ENCODE results near the gene CELF3. TPM values are rescaled to one million over a fixed set of nuclear protein-coding genes. Genes with fewer than 3 reads are reported as not detected.

The CELF3 gene
- polyA plus RNA-seq, 1 of the 3 experiments (the other 2 are of a cell fraction): 0.25 TPM

GRCh38 chr1:151713874-151714273, 2.7 kb downstream of the CELF3 start:
- H2AFZ ChIP-seq (ENCODE audit: low read depth): no peak overlapping the region
- peaks cover 34% of the 10 kb centered on the region for H3K27me3 ChIP-seq (ENCODE audit: insufficient read depth)
- POLR2A ChIA-PET: no interaction called here

GRCh38 chr1:151713044-151713443, 3.6 kb downstream of the CELF3 start:
- no peak for DNase-seq
- Histone ChIP-seq H3K4me3 (ENCODE audit: low read depth in 2 of 2, low read length in 1 of 2) (no peak overlapping the region), H3K4me2 (no peak overlapping the region), H3K79me2 (ENCODE audit: insufficient read depth) (no peaks in the 10 kb centered on the region), H3K4me1 (ENCODE audit: control insufficient read depth in 1 of 2, insufficient read depth in 2 of 2, low read depth in 1 of 2, low read length in 1 of 2) (peaks cover 0 to 50% of the 10 kb centered on the region in 2 experiments; a peak in 2 of 4 replicates), H3K36me3 (replicated peaks in 1 of 2; ENCODE audit: control insufficient read depth in 1 of 2, insufficient read depth in 2 of 2, low read length in 1 of 2) (no peaks in the 10 kb centered on the region), H3K27ac (ENCODE audit: low read depth in 2 of 2, low read length in 1 of 2) (no peak overlapping the region), H3K27me3 (ENCODE audit: insufficient read depth) (peaks cover 28% of the 10 kb centered on the region), H2AFZ (ENCODE audit: low read depth) (no peak overlapping the region), H4K20me1 (ENCODE audit: insufficient read depth) (no peaks in the 10 kb centered on the region), H3K9me2 (no peaks in the 10 kb centered on the region), H3K9me3 (no peaks in the 10 kb centered on the region), H3F3A (replicated peaks; ENCODE audit: insufficient read depth) (no peaks in the 10 kb centered on the region), H3K9ac (no peak overlapping the region)
- ChIA-PET CTCF (interaction anchor here (7.1 kb wide), 1 partner anchor 21 kb away, joined by 64 read pairs; no protein-coding TSS in a partner anchor), POLR2A (no interaction called here)
- 21% methylated on average over 2 of the region's 2 CpGs for WGBS (ENCODE audit: low lambda C conversion rate)
- TF ChIP-seq, protein P1, sequence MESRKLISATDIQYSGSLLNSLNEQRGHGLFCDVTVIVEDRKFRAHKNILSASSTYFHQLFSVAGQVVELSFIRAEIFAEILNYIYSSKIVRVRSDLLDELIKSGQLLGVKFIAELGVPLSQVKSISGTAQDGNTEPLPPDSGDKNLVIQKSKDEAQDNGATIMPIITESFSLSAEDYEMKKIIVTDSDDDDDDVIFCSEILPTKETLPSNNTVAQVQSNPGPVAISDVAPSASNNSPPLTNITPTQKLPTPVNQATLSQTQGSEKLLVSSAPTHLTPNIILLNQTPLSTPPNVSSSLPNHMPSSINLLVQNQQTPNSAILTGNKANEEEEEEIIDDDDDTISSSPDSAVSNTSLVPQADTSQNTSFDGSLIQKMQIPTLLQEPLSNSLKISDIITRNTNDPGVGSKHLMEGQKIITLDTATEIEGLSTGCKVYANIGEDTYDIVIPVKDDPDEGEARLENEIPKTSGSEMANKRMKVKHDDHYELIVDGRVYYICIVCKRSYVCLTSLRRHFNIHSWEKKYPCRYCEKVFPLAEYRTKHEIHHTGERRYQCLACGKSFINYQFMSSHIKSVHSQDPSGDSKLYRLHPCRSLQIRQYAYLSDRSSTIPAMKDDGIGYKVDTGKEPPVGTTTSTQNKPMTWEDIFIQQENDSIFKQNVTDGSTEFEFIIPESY (IDR thresholded peaks at IDR 0.05; ENCODE audit: borderline replicate concordance, low read depth): no peak
- TF ChIP-seq USF2 (IDR thresholded peaks at IDR 0.05; ENCODE audit: borderline replicate concordance, low read depth, low read length) (no peak), RFX5 (IDR thresholded peaks at IDR 0.05; ENCODE audit: low read length) (no peak), GABPA (IDR thresholded peaks at IDR 0.05; ENCODE audit: low read depth) (no peak), GATA2 (CRISPR knock-in tag; IDR thresholded peaks at IDR 0.05) (no peak)
- TF ChIP-seq, protein P2, sequence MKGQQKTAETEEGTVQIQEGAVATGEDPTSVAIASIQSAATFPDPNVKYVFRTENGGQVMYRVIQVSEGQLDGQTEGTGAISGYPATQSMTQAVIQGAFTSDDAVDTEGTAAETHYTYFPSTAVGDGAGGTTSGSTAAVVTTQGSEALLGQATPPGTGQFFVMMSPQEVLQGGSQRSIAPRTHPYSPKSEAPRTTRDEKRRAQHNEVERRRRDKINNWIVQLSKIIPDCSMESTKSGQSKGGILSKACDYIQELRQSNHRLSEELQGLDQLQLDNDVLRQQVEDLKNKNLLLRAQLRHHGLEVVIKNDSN (IDR thresholded peaks at IDR 0.05; ENCODE audit: borderline replicate concordance, low read depth): no peak

More at GRCh38 chr1:151713874-151714273, 2.7 kb downstream of the CELF3 start:
- Histone ChIP-seq H3K36me3 (replicated peaks in 1 of 2; ENCODE audit: control insufficient read depth in 1 of 2, insufficient read depth in 2 of 2, low read length in 1 of 2) (no peaks in the 10 kb centered on the region), H3K27ac (ENCODE audit: low read depth in 2 of 2, low read length in 1 of 2) (no peak overlapping the region; a peak in 1 of 4 replicates), H3K9me3 (no peaks in the 10 kb centered on the region), H4K20me1 (ENCODE audit: insufficient read depth) (no peaks in the 10 kb centered on the region), H3K4me2 (no peak overlapping the region), H3K9me2 (no peaks in the 10 kb centered on the region), H3K4me3 (ENCODE audit: low read depth in 2 of 2, low read length in 1 of 2) (no peak overlapping the region), H3K4me1 (ENCODE audit: control insufficient read depth in 1 of 2, insufficient read depth in 2 of 2, low read depth in 1 of 2, low read length in 1 of 2) (peaks cover 0 to 58% of the 10 kb centered on the region in 2 experiments; a peak in 2 of 4 replicates), H3F3A (replicated peaks; ENCODE audit: insufficient read depth) (no peaks in the 10 kb centered on the region), H3K79me2 (ENCODE audit: insufficient read depth) (no peaks in the 10 kb centered on the region), H3K9ac (no peak overlapping the region)
- TF ChIP-seq JUND (IDR thresholded peaks at IDR 0.05): no peak
- TF ChIP-seq ELF1 (IDR thresholded peaks at IDR 0.05): no peak
- no peak for TF ChIP-seq GABPA (IDR thresholded peaks at IDR 0.05; ENCODE audit: low read depth)
- TF ChIP-seq, protein P2 (IDR thresholded peaks at IDR 0.05; ENCODE audit: borderline replicate concordance, low read depth): no peak
- TF ChIP-seq, protein P1 (IDR thresholded peaks at IDR 0.05; ENCODE audit: borderline replicate concordance, low read depth): no peak
- no peak for TF ChIP-seq CHD2 (IDR thresholded peaks at IDR 0.05; ENCODE audit: low read length, partially characterized antibody)
- TF ChIP-seq, protein P3, sequence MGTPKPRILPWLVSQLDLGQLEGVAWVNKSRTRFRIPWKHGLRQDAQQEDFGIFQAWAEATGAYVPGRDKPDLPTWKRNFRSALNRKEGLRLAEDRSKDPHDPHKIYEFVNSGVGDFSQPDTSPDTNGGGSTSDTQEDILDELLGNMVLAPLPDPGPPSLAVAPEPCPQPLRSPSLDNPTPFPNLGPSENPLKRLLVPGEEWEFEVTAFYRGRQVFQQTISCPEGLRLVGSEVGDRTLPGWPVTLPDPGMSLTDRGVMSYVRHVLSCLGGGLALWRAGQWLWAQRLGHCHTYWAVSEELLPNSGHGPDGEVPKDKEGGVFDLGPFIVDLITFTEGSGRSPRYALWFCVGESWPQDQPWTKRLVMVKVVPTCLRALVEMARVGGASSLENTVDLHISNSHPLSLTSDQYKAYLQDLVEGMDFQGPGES (IDR thresholded peaks at IDR 0.05; ENCODE audit: low read depth, low read length): no peak
- TF ChIP-seq TAF1 (IDR thresholded peaks at IDR 0.05; ENCODE audit: borderline replicate concordance, low read depth, low read length): no peak
- no peak for TF ChIP-seq RAD21 (IDR thresholded peaks at IDR 0.05; ENCODE audit: low read length)
- TF ChIP-seq MEF2A (IDR thresholded peaks at IDR 0.05; ENCODE audit: borderline replicate concordance, low read depth): no peak
- TF ChIP-seq USF2 (IDR thresholded peaks at IDR 0.05; ENCODE audit: borderline replicate concordance, low read depth, low read length): no peak
- TF ChIP-seq RXRA (IDR thresholded peaks at IDR 0.05; ENCODE audit: borderline replicate concordance, low read depth): no peak
- DNase-seq: no peak
- CTCF ChIA-PET: interaction anchor here (4.5 to 7.1 kb wide), 2 partner anchors 14 to 20 kb away, joined by 54 to 64 read pairs; no protein-coding TSS in a partner anchor
- 100% methylated on average over 2 of the region's 2 CpGs for WGBS (ENCODE audit: low lambda C conversion rate)

Measured in SK-N-SH (cell line).